Lung microvascular endothelial cell (primary cell): ENCODE data around the gene TEDC2. TPM values are rescaled to one million over a fixed set of nuclear protein-coding genes. Genes with fewer than 3 reads are reported as not detected.
"Not testable (repeated sequence)": the region's sequence is repeated elsewhere in the genome, so short reads cannot be mapped to it uniquely, and the experiment has no call there.

Experiments used
- DNase-seq, 2 donors: peaks; one replicate each; pipeline versions ENCODE4 v3.0.0 to v3.0.0-alpha.2; 2010; ENCODE audit warnings: low read depth in 2 of 2
- total RNA-seq: library from RNA; depleted of rRNA; stranded (reverse); fragments of >200 nt; gene quantifications from 2 replicates; pipeline ENCODE4 v1.2.1, GENCODE V29; 2014

TEDC2 gene, protein sequence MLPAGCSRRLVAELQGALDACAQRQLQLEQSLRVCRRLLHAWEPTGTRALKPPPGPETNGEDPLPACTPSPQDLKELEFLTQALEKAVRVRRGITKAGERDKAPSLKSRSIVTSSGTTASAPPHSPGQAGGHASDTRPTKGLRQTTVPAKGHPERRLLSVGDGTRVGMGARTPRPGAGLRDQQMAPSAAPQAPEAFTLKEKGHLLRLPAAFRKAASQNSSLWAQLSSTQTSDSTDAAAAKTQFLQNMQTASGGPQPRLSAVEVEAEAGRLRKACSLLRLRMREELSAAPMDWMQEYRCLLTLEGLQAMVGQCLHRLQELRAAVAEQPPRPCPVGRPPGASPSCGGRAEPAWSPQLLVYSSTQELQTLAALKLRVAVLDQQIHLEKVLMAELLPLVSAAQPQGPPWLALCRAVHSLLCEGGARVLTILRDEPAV
- total RNA-seq, result 2.6 and 3.3 TPM in 2 replicates

GRCh38 chr16:2459647-2460390, at the start of gene TEDC2:
Gene TEDC2, plus strand, starts transcription at chr16:2460109. Its CDS starts 36 bp downstream, at chr16:2460145.
- peak; percentile 91 to 92 for DNase-seq

GRCh38 chr16:2415085-2415484, 44.8 kb upstream of the TEDC2 start:
- no peak for DNase-seq

GRCh38 chr16:2420035-2420434, 39.9 kb upstream of the TEDC2 start:
- no peak for DNase-seq

- no peak for DNase-seq
These were observed 37.6 kb upstream of the TEDC2 start for GRCh38 chr16:2422123-2422867.

DNA sequence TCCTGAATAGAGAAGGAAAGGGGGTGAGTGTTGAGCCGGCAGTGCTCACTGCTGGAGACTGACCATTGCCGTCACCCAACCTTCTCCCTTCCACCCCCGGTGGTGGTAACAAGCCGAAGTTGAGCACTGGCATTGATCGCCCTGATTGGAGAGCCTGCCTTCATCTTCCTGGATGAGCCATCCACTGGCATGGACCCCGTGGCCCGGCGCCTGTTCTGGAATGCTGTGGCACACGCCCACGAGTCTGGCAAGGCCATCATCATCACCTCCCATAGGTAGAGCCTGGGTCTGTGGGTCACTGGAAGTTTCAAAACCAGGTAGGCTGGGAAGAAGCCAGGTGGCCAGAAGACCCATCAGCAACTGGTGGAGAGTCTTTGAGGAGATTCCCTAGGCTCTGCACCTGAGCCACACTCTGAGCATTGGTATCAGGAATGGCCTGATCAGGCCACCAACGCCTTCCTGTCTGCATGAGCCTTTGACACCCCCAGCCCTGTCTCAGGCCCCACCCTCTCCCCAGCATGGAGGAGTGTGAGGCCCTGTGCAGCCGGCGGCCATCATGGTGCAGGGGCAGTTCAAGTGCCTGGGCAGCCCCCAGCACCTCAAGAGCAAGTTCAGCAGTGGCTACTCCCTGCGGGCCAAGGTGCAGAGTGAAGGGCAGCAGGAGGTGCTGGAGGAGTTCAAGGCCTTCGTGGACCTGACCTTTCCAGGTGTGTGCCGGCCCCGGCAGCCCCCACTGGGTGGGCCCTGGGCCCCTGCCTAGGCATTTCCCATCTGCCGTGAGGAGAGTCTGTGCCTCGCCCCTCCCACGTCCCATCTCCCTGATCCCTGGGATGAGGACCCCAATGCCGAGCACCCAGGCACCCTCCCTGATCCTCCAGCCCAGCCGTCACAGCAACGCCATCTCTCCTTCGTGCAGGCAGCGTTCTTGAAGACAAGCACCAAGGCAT, 35.6 kb upstream of the TEDC2 start:
- no peak for DNase-seq

DNA sequence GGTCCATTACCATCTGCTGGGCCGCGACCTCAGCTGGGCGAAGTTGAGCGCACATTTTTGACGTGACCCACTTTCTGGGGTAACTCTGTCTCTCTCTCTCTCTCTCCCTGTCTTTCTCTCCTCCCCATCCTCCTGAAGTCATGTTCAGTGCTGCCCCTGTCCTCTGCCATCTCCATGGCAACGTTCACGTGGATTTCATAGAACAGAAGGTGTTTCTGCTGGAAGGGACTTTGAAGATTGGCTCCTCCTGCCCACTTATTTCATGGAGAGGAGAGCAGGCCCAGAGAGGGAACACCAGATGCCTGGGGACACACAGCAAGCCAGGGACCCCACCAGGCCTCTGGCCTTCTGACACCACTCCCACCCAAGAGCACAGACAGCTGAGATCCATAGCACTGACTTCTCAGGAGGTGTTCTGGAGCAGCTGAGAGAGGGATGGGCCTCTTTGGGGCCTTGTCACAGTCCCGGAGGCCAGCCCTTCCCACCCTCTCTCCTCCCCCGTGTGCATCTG, 34.8 kb upstream of the TEDC2 start:
- no peak for DNase-seq

DNA sequence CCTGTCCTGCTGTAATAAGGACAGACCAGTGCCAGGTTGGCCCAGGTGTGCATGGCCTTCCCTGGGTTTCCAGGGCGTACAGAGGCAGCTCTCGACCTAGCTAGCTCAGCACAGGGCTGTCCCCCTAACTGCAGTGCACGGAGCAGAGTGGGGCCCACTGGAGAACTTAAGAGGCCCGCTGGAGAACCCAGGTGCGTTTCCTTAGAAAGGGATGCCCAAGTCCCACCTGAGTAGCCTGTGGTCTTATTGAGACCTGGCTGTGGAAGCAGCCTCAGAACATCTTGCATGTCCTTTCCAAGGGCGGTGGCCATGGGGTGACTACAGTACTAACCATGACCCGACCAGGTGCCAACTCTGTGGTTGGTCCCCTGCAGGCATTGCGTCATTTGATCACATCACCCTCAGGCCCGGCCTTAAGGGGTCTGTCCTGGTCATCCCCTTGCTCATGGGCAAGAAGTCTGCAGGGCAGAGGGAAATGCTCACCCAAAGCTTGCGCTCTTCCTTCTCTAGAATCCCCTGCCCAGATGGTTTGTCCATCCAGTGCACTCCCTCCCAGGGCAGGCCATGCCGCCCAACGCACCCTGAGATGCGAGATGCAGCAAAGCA, 34.0 kb upstream of the TEDC2 start:
- DNase-seq, result no peak

DNA sequence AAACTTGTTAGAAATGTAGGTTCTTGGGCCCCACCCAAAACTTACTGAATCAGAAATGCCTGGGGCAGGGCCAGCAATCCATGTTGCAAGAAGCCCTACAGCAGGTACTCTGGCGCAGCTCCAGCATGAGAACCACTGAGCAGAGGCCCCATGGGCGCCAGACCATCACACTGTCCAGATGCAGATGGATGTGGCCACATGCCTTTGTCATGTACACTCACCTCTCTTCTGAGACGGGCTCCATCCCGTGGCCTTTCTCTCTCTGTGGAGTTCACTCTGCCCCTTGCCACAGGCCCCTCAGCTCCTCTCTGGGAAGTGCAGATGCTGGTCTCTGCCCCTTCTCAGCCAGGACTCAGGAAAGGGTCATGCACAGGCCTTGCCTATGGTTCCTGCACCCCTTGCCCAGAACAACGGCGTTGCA, 33.0 kb upstream of the TEDC2 start:
- DNase-seq, result no peak

GRCh38 chr16:2427526-2427925, 32.4 kb upstream of the TEDC2 start:
- DNase-seq, result no peak

DNA sequence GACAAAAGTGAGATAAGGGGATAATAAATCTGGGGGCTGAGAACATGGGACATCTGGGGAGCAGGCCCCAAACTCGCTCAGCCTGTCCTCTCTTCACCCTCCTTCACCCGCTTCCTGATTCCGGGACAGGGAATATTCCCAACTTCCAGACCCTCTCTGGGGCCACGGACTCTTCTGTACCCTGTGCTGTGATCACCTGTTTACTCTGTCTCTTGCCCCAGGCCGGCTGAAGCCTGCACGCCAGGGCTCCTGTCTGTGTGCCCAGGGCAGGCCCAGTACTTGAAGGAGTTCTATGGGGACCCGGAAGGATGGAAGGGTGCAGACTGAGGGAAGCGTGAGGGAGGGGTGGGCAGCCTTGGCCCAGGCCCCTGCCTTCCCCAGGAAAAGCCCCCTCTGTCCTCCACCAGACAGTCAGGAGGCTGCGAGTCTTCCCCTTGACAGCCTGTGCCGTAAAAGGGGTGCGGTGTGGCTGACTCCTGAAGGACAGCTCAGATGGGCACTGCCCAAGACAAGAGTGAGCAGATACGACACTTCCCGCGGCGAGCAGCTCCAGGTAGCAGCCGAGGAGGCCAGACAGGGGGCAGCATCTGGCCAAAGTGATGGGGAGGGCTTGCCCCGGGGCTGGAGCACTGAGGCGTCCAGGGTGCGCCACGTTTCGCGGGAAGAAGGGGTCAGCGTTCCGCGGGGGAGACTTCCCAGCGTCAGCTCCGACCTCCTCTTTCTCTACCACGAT, 31.7 kb upstream of the TEDC2 start:
- DNase-seq, result peak; percentile 33 to 37

DNA sequence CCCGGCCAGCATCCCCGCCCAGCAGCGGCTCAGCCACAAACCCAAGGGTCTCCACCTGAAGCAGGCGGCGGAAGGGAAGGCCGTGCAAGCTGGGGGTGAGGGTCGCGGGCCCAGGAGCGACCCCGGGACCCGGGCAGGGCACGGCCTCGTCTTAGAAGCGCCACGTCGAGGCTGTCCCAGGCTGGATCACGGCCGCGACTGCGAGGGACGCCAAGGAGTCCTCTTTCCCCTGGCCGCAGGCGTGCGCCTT, 31.2 kb upstream of the TEDC2 start:
- DNase-seq, result no peak

DNA sequence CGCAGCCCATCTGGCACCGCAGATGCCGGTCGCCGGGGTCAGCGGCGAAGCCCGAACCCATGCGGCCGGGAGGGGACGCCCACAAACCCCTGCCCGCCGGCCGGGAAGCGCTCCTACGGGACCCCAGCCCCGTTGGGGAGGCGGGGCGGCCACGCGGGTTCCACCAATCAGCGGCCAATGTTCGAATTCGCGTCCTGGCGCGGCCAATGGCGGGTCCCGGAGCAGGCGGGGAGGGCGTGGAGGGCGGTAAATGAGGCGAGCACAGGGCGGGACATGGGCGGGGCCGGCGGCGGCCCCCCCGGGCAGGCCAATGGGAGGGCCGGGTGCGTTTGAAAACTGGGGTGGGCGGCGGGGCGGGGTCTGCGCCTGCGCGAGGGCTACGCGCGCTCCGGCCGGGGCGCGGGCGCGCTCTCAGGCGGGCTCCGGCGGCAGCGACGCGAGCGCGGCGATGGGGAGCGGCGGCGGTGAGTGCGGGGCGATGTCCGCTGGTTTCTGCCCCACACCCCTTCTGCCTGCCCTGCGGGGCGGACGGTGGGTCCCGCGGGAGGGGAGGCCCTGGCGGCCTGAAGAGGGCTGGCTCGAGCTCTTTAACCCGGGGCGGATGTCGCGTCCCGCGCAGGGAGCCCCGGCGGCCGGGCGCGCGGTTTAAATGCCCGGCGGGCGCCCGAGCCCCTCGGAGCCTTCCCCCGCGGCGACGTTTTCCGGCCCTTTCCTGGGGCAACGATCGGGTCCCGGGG, 30.7 kb upstream of the TEDC2 start, which contains the start of gene CCNF:
TSS of gene CCNF (plus strand) at position 414 of the 737 bp plus-strand sequence. CDS start at position 449, 35 bp downstream.
- DNase-seq, result peak; percentile 95 to 97

- DNase-seq, result peak; percentile 24 to 46
These were observed 29.9 kb upstream of the TEDC2 start for GRCh38 chr16:2429771-2430663.

GRCh38 chr16:2432286-2432685, 27.6 kb upstream of the TEDC2 start:
- DNase-seq, result peak in 1 of 2 donors; percentile 28

- DNase-seq, result peak; percentile 71 to 73
These were observed 27.0 kb upstream of the TEDC2 start for GRCh38 chr16:2432801-2433505.

GRCh38 chr16:2435236-2435635, 24.7 kb upstream of the TEDC2 start:
- DNase-seq, result not testable (repeated sequence)

- no peak for DNase-seq
These were observed 23.8 kb upstream of the TEDC2 start for GRCh38 chr16:2436110-2436509.
